Colonic mucosa (tissue), 4 donors: ENCODE results near the gene ANKRD1. TPM values are rescaled to one million over a fixed set of nuclear protein-coding genes. Genes with fewer than 3 reads are reported as not detected.
A peak's percentile ranks its signal among the peaks of the same experiment; 100 is the strongest.

ENCODE experiments used
- DNase-seq: peaks from one replicate; pipeline ENCODE4 v3.0.0-alpha.2; 2020
- H3K27ac ChIP-seq: fragments of 200-600 bp; one replicate; pipeline ENCODE4 v1.8.0; 2021
- H3K27me3 ChIP-seq: fragments of 200-600 bp; one replicate; pipeline ENCODE4 v1.8.0; 2021
- H3K36me3 ChIP-seq: fragments of 200-600 bp; one replicate; pipeline ENCODE4 v1.8.0; 2021
- H3K4me1 ChIP-seq: fragments of 200-600 bp; one replicate; pipeline ENCODE4 v1.8.0; 2021; ENCODE audit warnings: mild to moderate bottlenecking
- H3K4me3 ChIP-seq: fragments of 200-600 bp; one replicate; pipeline ENCODE4 v1.8.0; 2021
- H3K9ac ChIP-seq, 2 donors: one replicate each; pipeline ENCODE4 v1.7.0; 2013; ENCODE audit warnings: control low read depth in 2 of 2, low read depth in 2 of 2, low read length in 2 of 2
- H3K9me3 ChIP-seq: fragments of 200-600 bp; one replicate; pipeline ENCODE4 v1.8.0; 2021
- intact Hi-C: fragments of 100-400 bp; cut with DNase I; formaldehyde crosslinking; loops from one replicate; pipeline ENCODE4 v1.14.1; 2022
- total RNA-seq, 2 donors: library from RNA; stranded (reverse); fragmentation: NEBNext Ultra II Directional in 1 of 2; extraction: Animal tissue kit (Norgen Biotek cat#: 25700) in 1 of 2; gene quantifications; one replicate each; pipeline ENCODE4 v1.2.1, GENCODE V29; 2021
- TF ChIP-seq, protein P1 (sequence below): fragments of 200-600 bp; IDR thresholded peaks from one replicate; pipeline ENCODE4 v1.8.0; 2022; ENCODE audit warnings: antibody characterized with exemption, mild to moderate bottlenecking
- donor health status: healthy.
- donor health status: DM: no; HTN: no; CAD: no.
- donor health status: DM: no; HTN: no; CAD: no.

Gene ANKRD1
- total RNA-seq, 2 donors from 2014 or later: 0.32 TPM; not detected in 1

DNA sequence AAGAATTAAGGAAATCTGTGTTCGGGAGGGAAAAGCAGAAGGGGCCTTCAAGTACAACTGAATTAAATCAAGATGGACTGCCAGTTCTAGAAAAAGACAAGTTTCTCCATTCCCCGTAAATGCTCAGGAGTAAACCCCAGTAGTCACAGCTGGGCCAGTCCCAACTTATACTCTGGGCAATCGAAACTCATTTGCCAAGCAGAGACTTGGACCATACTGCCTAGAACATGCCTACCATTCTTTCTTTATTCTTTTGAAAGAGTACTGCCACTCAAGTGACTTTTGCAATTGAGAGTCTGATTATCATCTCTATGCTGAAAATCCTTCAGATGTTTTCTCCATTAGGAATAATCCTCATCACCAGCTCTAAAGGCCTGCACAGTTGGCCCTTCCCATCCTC is 27.7 kb downstream of the ANKRD1 start:
- Histone ChIP-seq H3K27ac (no peak overlapping the region), H3K4me1 (no peaks in the 10 kb centered on the region), H3K4me3 (no peak overlapping the region), H3K36me3 (no peaks in the 10 kb centered on the region), H3K9ac (no peak overlapping the region), H3K9me3 (no peaks in the 10 kb centered on the region), H3K27me3 (no peaks in the 10 kb centered on the region)
- DNase-seq: no peak
- intact Hi-C loops: no loop called here
- TF ChIP-seq, protein P1, sequence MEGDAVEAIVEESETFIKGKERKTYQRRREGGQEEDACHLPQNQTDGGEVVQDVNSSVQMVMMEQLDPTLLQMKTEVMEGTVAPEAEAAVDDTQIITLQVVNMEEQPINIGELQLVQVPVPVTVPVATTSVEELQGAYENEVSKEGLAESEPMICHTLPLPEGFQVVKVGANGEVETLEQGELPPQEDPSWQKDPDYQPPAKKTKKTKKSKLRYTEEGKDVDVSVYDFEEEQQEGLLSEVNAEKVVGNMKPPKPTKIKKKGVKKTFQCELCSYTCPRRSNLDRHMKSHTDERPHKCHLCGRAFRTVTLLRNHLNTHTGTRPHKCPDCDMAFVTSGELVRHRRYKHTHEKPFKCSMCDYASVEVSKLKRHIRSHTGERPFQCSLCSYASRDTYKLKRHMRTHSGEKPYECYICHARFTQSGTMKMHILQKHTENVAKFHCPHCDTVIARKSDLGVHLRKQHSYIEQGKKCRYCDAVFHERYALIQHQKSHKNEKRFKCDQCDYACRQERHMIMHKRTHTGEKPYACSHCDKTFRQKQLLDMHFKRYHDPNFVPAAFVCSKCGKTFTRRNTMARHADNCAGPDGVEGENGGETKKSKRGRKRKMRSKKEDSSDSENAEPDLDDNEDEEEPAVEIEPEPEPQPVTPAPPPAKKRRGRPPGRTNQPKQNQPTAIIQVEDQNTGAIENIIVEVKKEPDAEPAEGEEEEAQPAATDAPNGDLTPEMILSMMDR: no peak

DNA sequence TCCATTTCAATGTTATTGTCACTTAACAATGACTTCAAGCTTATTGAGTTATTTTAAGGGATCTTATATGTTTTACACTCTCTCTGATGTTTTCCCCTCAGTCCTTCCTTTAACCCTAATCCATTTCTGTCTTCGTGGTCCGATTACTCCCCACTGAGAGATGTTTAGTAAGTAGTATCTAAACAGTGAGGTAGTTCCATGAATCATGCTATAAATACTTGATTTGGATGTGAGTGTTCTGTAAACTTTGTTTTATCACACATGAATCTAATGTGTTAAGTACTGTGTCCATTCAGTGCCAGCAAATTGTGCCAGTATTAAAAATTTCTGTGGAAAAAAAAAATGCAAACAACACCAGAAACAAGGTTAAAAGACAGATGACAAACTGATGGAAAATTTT is 30.5 kb downstream of the ANKRD1 start:
- H3K27me3 ChIP-seq: no peaks in the 10 kb centered on the region
- TF ChIP-seq, protein P1: no peak
- intact Hi-C loops: no loop called here
- no peak overlapping the region for H3K27ac ChIP-seq
- no peaks in the 10 kb centered on the region for H3K4me1 ChIP-seq
- no peaks in the 10 kb centered on the region for H3K36me3 ChIP-seq
- DNase-seq: no peak
- H3K4me3 ChIP-seq: no peak overlapping the region
- no peak overlapping the region for H3K9ac ChIP-seq
- H3K9me3 ChIP-seq: no peaks in the 10 kb centered on the region

DNA sequence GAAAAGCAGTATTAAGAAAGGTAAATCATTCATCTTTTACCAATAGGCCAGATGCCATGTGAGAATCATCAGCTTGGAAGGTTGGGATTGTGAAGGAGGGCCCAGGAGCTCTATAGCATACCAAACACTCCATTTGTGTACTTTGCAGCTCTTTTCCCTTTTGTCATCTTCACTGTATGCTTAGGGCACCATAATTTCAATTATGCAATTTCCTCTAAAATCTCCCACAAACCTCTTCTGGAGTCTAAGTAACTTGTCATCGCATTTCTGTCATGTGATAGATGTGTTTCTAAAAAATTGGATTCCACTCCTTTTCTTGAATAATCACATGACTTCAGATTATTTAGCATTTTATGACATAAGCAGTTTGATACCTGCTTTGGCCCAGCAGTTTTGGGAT is 31.3 kb downstream of the ANKRD1 start:
- DNase-seq: no peak
- H3K4me1 ChIP-seq: no peaks in the 10 kb centered on the region
- H3K4me3 ChIP-seq: no peak overlapping the region
- TF ChIP-seq, protein P1: no peak
- H3K36me3 ChIP-seq: no peaks in the 10 kb centered on the region
- no peaks in the 10 kb centered on the region for H3K9me3 ChIP-seq
- H3K27ac ChIP-seq: no peak overlapping the region
- intact Hi-C loops: no loop called here
- no peak overlapping the region for H3K9ac ChIP-seq
- no peaks in the 10 kb centered on the region for H3K27me3 ChIP-seq

DNA sequence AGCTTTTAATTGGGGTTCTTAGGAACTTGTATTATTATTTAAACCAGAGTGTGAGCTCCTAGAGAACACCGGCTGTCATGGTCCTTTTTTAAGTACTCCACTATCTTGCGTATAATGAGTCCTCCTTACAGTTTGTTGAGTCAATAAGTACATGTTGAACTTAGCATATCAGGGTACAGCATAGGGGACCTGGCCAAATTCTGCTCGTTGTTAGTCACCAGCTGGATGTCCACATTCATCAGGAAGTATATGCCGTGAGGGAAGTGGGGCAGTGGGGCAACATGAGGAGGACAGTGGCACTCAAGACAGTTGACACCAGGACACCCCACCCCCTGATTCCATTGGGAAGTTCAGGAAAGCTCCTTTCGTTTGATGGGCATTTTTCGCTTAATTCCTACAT is 32.5 kb downstream of the ANKRD1 start:
- TF ChIP-seq, protein P1: no peak
- Histone ChIP-seq H3K27me3 (no peaks in the 10 kb centered on the region), H3K4me1 (no peaks in the 10 kb centered on the region), H3K4me3 (no peak overlapping the region), H3K9ac (no peak overlapping the region), H3K27ac (no peak overlapping the region), H3K9me3 (no peaks in the 10 kb centered on the region), H3K36me3 (no peaks in the 10 kb centered on the region)
- intact Hi-C loops: no loop called here
- no peak for DNase-seq

DNA sequence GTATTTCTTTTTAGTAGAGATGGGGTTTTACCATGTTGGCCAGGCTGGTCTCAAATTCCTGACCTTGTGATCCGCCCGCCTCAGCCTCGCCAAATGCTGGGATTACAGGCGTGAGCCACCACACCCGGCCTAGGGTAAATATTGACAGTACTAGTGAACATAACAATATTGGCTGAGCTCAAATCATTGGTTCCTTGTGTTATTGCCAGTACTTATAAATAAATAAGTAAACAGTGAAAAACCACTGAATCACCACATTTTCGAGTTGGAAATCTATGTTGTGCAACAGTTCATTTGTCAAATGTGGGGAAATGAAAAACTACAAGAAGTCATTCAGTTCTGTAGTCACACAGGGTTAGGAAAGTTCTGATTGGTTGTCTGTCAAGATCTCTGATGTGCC is 33.3 kb downstream of the ANKRD1 start:
- Histone ChIP-seq H3K36me3 (no peaks in the 10 kb centered on the region), H3K9me3 (no peaks in the 10 kb centered on the region), H3K27me3 (no peaks in the 10 kb centered on the region), H3K4me1 (no peaks in the 10 kb centered on the region), H3K9ac (no peak overlapping the region), H3K27ac (no peak overlapping the region), H3K4me3 (no peak overlapping the region)
- intact Hi-C loops: no loop called here
- TF ChIP-seq, protein P1: no peak
- peak; percentile 65 for DNase-seq

DNA sequence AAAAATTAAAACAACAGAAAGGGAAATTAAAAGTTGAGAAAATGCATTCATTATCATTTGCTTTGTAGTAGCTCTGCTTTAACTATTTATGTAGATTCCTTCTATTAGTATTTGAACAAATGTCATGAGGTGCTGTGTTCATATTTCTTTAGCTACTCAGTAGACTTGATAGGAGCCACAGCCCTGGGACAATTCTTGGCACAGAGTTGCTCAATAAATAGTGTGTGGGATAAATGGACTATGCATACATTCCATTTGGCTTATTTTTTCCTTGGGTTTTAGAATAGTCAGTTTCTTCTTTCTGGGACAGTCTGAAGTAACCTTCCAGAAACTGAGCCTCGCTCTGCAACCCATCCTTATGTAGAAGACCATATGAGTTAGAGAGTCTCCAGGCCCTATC is 35.7 kb downstream of the ANKRD1 start:
- TF ChIP-seq, protein P1: no peak
- H3K9me3 ChIP-seq: no peaks in the 10 kb centered on the region
- H3K9ac ChIP-seq: no peak overlapping the region
- no peak for DNase-seq
- H3K27me3 ChIP-seq: no peaks in the 10 kb centered on the region
- no peaks in the 10 kb centered on the region for H3K36me3 ChIP-seq
- H3K4me1 ChIP-seq: no peaks in the 10 kb centered on the region
- intact Hi-C loops: no loop called here
- H3K4me3 ChIP-seq: no peak overlapping the region
- H3K27ac ChIP-seq: no peak overlapping the region
